SJCRH30 (cell line): ENCODE results near the gene KISS1. TPM values are rescaled to one million over a fixed set of nuclear protein-coding genes. Genes with fewer than 3 reads are reported as not detected.
A peak's percentile ranks its signal among the peaks of the same experiment; 100 is the strongest.

Experiments used
- DNase-seq, 2 experiments: peaks; one replicate each; pipeline ENCODE4 v3.0.0-alpha.2; 2015 to 2020
- H3K27ac ChIP-seq: fragments of 250-450 bp; sonication (Bioruptor Pico); 2 replicates; pipeline ENCODE4 v1.5.1; 2020; ENCODE audit warnings: mild to moderate bottlenecking, moderate library complexity
- H3K27me3 ChIP-seq: fragments of 250-450 bp; sonication (Bioruptor Pico); 2 replicates; pipeline ENCODE4 v1.5.1; 2020; ENCODE audit warnings: mild to moderate bottlenecking, moderate library complexity
- H3K36me3 ChIP-seq: fragments of 250-450 bp; sonication (Bioruptor Pico); 2 replicates; pipeline ENCODE4 v1.5.1; 2020; ENCODE audit warnings: mild to moderate bottlenecking, moderate library complexity
- H3K4me1 ChIP-seq: fragments of 250-450 bp; sonication (Bioruptor Pico); 2 replicates; pipeline ENCODE4 v1.5.1; 2020; ENCODE audit warnings: mild to moderate bottlenecking, moderate library complexity
- H3K4me3 ChIP-seq: fragments of 250-450 bp; sonication (Bioruptor Pico); 2 replicates; pipeline ENCODE4 v1.5.1; 2020; ENCODE audit warnings: mild to moderate bottlenecking, moderate library complexity
- H3K9me3 ChIP-seq: fragments of 250-450 bp; sonication (Bioruptor Pico); replicated peaks from 2 replicates; pipeline ENCODE4 v1.5.1; 2020; ENCODE audit warnings: mild to moderate bottlenecking, moderate library complexity
- total RNA-seq: library from RNA; depleted of rRNA; stranded (reverse); fragments of >200 nt; shearing (Covaris generic); gene quantifications from 2 replicates; pipeline ENCODE4 v1.2.3, GENCODE V29; 2014

Gene KISS1
- total RNA-seq, 1 experiment from 2014 or later, result not detected

- Histone ChIP-seq H3K36me3 (no peaks in the 10 kb centered on the region), H3K4me1 (no peaks in the 10 kb centered on the region), H3K27ac (no peak overlapping the region), H3K9me3 (peaks cover 8% of the 10 kb centered on the region), H3K4me3 (no peak overlapping the region), H3K27me3 (0 out of 2 replicates have a peak, but pooled peaks cover 6% of the 10 kb centered on the region)
- DNase-seq, result no peak
Measured at GRCh38 chr1:204167730-204168129, 28.6 kb downstream of the KISS1 start.

DNA sequence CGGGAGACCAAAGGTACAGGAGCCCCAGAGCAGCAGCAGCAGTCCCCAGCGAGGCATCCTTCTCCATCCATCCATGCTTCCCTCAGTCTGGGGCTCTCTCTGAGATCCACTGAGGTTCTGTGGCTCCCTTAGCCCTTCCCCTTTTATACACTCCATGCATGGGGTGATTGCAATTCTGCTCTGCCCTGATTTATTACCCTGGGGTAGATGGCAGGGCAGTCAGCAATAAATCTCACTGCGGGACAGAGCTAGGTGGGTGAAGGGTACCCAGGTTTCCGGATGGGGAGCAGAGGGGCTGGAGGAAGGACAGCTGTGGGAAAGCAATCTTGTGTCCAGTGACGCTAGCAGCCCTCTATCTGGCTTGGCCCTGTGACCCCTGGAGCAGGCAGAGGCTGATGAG is 30.1 kb downstream of the KISS1 start, which contains the start of gene REN:
REN (minus strand) TSS at position 119 of the 400 bp plus-strand sequence; CDS start at position 75, 44 bp downstream.
- H3K4me1 ChIP-seq, result no peaks in the 10 kb centered on the region
- no peak for DNase-seq
- H3K36me3 ChIP-seq, result no peaks in the 10 kb centered on the region
- H3K27me3 ChIP-seq, result 0 out of 2 replicates have a peak, but pooled peaks cover 5% of the 10 kb centered on the region
- H3K9me3 ChIP-seq, result peaks cover 8% of the 10 kb centered on the region
- H3K4me3 ChIP-seq, result no peak within 1 kb of the TSS
- H3K27ac ChIP-seq, result no peak within 1 kb of the TSS

DNA sequence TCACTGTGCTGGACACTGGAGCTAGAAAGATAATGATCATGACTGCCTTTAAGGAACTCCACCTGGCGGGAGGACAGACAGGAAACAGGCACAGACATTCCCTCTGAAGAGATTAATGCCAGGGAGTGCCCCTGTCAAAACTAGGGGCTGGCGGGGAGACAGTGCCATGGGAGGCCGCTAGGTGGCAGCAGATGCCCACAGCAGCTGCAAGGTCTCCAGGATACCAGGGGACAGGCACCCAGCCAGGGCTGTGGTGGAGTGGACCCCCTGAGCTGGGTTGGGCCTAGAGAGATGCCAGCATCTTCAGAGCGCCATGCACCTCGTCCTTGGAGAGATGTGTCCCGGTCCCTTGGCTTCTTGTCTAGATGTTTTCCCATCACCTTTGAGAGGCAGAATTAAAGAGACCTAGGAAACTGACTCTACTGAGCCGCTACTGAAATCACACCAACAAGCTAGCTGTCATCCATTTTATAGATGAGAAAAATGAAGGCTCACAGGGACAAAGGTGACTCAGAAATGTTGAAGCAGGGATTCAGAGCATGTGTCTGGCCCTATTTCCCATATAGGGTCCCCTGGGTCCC is 33.7 kb downstream of the KISS1 start:
- Histone ChIP-seq H3K27ac (no peak overlapping the region), H3K27me3 (no peaks in the 10 kb centered on the region; the same call in 1 of the 2 replicates), H3K9me3 (no peaks in the 10 kb centered on the region; the same call in 1 of the 2 replicates), H3K36me3 (no peaks in the 10 kb centered on the region), H3K4me3 (no peak overlapping the region), H3K4me1 (no peaks in the 10 kb centered on the region)
- DNase-seq, result peak; percentile 76 to 89

DNA sequence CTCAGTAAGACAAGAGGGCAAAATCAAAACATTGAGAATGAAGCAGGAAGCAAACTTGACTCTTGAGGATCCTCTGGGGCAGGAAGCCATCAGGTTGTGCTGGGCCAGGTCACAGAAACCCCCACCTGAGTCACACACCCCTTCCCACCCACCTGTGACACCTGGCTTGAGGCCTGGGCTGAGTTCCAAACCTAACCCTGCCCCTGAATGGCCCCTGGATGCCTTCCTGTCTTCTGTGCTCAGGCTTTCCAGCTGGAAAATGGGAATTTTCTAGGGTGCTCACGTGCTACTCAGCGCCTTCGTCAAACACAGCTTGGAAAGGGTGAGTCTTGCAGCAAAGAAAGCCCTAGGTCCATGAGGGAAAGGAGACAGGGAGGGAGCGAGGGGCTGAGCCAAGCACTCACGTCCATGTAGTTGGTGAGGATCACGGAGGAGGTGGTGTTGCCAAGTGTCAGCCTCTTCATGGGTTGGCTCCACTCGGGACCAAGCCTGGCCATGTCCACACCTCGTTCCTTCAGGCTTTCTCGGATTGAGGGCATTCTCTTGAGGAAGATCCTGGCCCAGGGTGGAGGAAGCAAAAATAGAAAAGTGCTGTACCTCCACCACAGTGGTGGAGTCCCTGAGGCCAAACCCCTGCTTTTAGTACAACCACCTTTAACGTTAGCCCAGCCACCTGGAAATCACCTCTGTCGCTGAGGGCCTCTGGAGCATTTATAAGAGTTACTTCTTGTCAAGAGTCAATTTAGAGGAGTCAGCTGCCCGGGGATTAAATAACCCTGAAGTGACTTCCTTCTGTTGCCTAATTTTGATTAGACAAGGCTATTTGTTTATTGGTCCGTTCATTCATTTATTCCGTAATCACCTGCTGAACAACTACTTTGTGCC is 34.4 kb downstream of the KISS1 start:
- H3K9me3 ChIP-seq, result no peaks in the 10 kb centered on the region
- H3K4me1 ChIP-seq, result no peaks in the 10 kb centered on the region
- H3K27me3 ChIP-seq, result no peaks in the 10 kb centered on the region; the same call in 1 of the 2 replicates
- H3K27ac ChIP-seq, result no peak overlapping the region
- no peaks in the 10 kb centered on the region for H3K36me3 ChIP-seq
- no peak overlapping the region for H3K4me3 ChIP-seq
- DNase-seq, result no peak

DNA sequence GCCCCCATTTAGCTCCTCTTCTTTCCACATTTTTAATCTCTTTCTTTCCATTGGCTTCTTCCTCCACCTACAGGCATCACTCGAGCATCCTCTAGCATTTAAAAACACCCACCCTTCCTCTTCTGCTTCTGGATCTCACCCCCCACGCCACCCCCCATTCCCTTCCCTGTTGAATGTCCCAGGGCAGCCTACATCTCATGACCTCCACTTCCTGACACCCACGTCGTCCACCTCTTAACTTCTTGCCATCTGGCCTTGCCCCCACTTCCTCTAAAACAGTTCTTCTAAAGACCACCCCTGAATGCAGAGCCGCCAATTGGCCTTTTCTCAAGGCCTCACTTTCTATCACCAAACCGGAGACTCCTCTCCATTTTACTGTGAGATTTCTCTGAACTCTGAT is 38.3 kb downstream of the KISS1 start:
- no peak overlapping the region for H3K4me3 ChIP-seq
- no peaks in the 10 kb centered on the region for H3K36me3 ChIP-seq
- H3K27ac ChIP-seq, result no peak overlapping the region
- H3K9me3 ChIP-seq, result no peaks in the 10 kb centered on the region
- H3K27me3 ChIP-seq, result no peaks in the 10 kb centered on the region; the same call in 1 of the 2 replicates
- H3K4me1 ChIP-seq, result no peaks in the 10 kb centered on the region
- DNase-seq, result no peak

DNA sequence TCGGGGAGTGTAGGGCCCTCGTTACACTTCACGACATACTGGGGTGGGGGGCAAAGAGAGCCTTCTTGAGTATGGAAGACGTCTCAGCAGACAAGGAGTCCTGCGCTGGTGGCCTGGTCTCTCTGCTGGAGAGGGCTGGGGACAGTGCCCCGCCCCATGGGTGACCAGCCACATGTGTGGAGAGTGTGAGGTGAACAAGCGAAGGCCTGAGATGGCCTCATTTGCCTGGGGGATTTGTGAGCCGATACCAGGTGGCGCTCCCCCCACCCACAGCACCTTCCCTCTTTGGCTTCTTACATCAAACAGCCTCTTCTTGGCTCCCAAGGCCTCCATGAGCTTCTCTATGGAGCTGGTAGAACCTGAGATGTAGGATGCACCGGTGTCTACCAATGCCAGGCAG is 40.4 kb downstream of the KISS1 start:
- no peaks in the 10 kb centered on the region for H3K36me3 ChIP-seq
- no peak for DNase-seq
- no peak overlapping the region for H3K4me3 ChIP-seq
- H3K27me3 ChIP-seq, result no peaks in the 10 kb centered on the region; the same call in 1 of the 2 replicates
- H3K9me3 ChIP-seq, result no peaks in the 10 kb centered on the region
- no peak overlapping the region for H3K27ac ChIP-seq
- no peaks in the 10 kb centered on the region; the same call in 1 of the 2 replicates for H3K4me1 ChIP-seq

GRCh38 chr1:204154568-204155255 is 41.6 kb downstream of the KISS1 start:
- no peak for DNase-seq
- H3K36me3 ChIP-seq, result no peaks in the 10 kb centered on the region
- no peaks in the 10 kb centered on the region for H3K9me3 ChIP-seq
- no peaks in the 10 kb centered on the region; the same call in 1 of the 2 replicates for H3K27me3 ChIP-seq
- no peak overlapping the region for H3K27ac ChIP-seq
- H3K4me3 ChIP-seq, result no peak overlapping the region
- H3K4me1 ChIP-seq, result no peaks in the 10 kb centered on the region; the same call in 1 of the 2 replicates

- Histone ChIP-seq H3K4me1 (no peaks in the 10 kb centered on the region; the same call in 1 of the 2 replicates), H3K27me3 (no peaks in the 10 kb centered on the region), H3K4me3 (no peak overlapping the region), H3K9me3 (no peaks in the 10 kb centered on the region), H3K36me3 (no peaks in the 10 kb centered on the region), H3K27ac (no peak overlapping the region)
- no peak for DNase-seq
Measured at GRCh38 chr1:204153667-204154066, 42.6 kb downstream of the KISS1 start.

DNA sequence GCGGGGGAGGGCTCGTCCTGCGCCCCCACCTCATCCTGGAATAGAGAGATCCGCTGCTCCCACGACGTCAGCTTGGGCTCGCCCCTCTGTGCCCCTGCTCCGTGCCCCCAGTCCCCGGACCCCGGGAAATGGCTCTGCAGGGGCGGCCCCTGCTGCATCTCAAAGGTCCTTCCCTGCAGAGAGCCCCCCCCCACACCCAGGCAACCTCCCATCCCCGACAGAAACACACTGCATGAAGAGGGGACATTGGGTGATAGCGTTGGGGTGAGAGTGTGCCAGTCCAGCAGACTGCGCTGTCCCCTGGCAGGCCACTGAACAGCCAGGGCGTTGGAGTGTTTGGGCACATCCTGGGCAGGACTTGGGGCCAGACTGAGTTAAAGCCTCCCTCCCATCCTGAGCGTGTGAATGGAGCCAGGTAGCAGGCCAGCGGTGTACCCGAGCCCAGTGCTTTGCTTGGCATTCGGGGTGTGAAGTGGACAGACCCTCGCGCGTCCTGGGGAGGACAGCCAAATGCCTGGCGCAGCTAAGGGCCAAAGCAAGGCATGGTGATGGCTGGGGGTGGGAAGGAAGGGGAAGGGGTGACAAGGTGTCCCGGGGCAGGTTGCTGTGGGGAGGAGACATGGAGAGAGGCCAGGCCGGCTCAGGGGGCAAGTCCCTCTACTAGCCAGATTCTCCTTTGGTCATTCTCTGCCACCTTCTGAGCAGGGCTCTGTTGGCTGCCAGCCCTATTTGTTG is 43.8 kb downstream of the KISS1 start:
- no peak for DNase-seq
- H3K27ac ChIP-seq, result no peak overlapping the region

DNA sequence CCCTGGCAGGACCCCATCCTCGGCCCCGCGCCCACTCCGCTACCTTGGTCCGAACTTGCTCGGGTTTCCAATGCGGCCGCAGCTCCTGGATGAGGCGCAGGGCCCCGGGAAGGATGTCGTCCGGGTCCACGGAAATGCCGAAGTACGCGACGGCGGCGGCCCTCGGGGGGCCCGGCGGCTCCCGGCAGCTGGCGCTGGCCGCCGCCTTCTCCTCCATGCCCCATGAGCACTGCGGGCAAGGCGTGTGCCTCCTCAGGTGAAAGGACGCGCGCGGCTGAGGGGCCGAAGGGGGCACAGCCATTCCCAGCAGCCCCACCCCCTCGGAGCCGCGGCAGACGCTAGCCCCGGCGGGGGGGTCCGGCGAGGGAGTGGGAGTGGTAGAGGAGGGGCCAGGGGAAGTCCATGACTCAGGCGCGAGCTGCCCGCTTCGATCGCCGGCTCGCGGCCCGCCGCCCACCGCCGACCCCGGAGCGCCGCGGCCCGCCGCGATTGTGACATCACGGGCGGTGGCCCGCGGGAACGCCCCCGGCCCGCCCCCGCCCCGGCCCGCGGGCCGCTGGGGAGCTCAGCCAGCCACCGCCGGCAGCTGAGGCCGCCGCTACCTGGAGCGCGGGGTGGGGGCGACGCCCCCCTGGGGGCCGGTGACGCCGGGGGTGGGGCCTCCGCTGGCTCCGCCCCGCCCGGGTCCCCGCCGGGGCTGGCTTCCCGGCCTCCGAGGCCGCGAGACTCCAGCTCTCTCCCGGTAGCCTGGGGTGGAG is 44.6 kb downstream of the KISS1 start, which contains the start of gene ETNK2:
ETNK2 (minus strand) TSS at position 493 of the 758 bp plus-strand sequence; CDS start at position 301, 192 bp downstream.
- H3K4me1 ChIP-seq, result no peaks in the 10 kb centered on the region; the same call in 1 of the 2 replicates
- H3K27me3 ChIP-seq, result no peaks in the 10 kb centered on the region
- peak; percentile 71 to 76 for DNase-seq
- no peaks in the 10 kb centered on the region for H3K9me3 ChIP-seq
- no peak within 1 kb of the TSS for H3K27ac ChIP-seq
- peak within 1 kb of the TSS; percentile 73 for H3K4me3 ChIP-seq
- H3K36me3 ChIP-seq, result no peaks in the 10 kb centered on the region

More for the DNA sequence above, 43.8 kb downstream of the KISS1 start:
- peak overlapping the region; percentile 73 for H3K4me3 ChIP-seq
- H3K27me3 ChIP-seq, result no peaks in the 10 kb centered on the region
- no peaks in the 10 kb centered on the region for H3K9me3 ChIP-seq
- H3K4me1 ChIP-seq, result no peaks in the 10 kb centered on the region; the same call in 1 of the 2 replicates
- H3K36me3 ChIP-seq, result no peaks in the 10 kb centered on the region

DNA sequence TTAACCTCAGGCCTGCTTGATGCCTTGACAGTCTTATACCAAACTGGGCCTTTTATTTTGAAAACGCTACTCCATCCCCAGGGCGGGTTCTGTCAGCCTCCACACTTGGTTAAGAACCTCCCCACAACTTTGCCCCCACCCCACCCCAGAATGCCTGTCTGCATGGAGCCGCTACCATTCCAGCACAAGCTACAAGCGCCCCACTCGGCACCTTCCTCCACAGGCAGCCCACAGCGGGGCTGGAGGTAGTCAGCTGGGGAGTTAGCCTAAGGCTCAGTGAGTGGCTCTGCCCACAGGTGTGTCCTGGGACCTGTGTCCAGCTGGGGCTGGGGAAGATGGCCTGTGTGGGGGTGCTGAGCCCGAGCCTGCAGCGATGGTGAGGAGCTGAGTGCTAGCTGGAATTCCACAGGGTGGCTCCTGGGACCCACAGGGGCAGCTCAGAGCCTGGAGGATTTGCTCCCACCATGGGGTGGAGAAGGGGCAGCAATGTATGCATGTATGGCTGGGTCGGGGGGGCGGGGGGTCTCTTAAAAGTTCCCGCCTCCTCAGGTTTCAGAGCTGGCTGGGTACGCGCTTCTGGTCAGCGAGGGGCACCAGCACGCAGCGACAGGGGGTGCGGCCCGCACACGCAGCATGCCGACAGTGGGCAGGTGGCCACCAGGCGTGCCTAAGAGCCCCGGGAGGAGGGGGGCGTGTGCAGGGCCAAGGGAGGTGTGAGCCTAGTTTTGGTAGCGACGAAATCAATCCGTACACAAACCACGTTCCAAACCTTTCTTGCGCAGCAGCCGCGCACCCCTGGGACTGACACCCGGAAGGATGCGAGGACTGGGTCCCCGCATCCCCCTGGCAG is 45.4 kb downstream of the KISS1 start:
- no peak overlapping the region for H3K27ac ChIP-seq
- DNase-seq, result peak; percentile 35 to 44
- no peaks in the 10 kb centered on the region; the same call in 1 of the 2 replicates for H3K4me1 ChIP-seq

GRCh38 chr1:204149635-204150565 is 46.4 kb downstream of the KISS1 start:
- H3K4me1 ChIP-seq, result no peaks in the 10 kb centered on the region; the same call in 1 of the 2 replicates
- no peaks in the 10 kb centered on the region for H3K27me3 ChIP-seq
- DNase-seq, result no peak
- no peaks in the 10 kb centered on the region for H3K36me3 ChIP-seq
- no peak overlapping the region for H3K27ac ChIP-seq
- no peak overlapping the region for H3K4me3 ChIP-seq
- no peaks in the 10 kb centered on the region for H3K9me3 ChIP-seq

More for the DNA sequence above, 45.4 kb downstream of the KISS1 start:
- Histone ChIP-seq H3K4me3 (peak overlapping the region; percentile 73), H3K36me3 (no peaks in the 10 kb centered on the region), H3K27me3 (no peaks in the 10 kb centered on the region), H3K9me3 (no peaks in the 10 kb centered on the region)
